CD14-positive monocyte (primary cell): ENCODE data around the gene TPTE2. TPM values are rescaled to one million over a fixed set of nuclear protein-coding genes. Genes with fewer than 3 reads are reported as not detected.

Source experiments
- DNase-seq, 3 donors: peaks; one replicate each; pipeline ENCODE4 v3.0.0-alpha.2; 2011 to 2022
- H2AFZ ChIP-seq: 2 replicates; pipeline ENCODE4 v1.6.0; 2012; ENCODE audit warnings: mild to moderate bottlenecking, low read depth, low read length, inconsistent platforms; ENCODE audit not compliant: insufficient read depth, poor library complexity, severe bottlenecking
- H3K27ac ChIP-seq, 2 donors: 1 replicate in 1 of 2; 2 replicates in 1 of 2; pipeline ENCODE4 v1.5.1; 2012 to 2013; ENCODE audit warnings: low read length in 2 of 2, control low read depth in 1 of 2, inconsistent platforms in 1 of 2, low read depth in 1 of 2, mild to moderate bottlenecking in 1 of 2
- H3K27me3 ChIP-seq, 2 donors: one replicate each; pipeline versions ENCODE4 v1.6.0 to v1.6.1; 2011 to 2013; ENCODE audit warnings: low read length in 2 of 2; ENCODE audit not compliant: control insufficient read depth in 2 of 2, insufficient read depth in 2 of 2
- H3K36me3 ChIP-seq, 2 donors: replicated peaks in 1 of 2; 1 replicate in 1 of 2; 2 replicates in 1 of 2; pipeline versions ENCODE4 v1.5.1 to v1.6.1; 2012 to 2013; ENCODE audit warnings: low read length in 2 of 2, control low read depth in 1 of 2, inconsistent platforms in 1 of 2, mild to moderate bottlenecking in 1 of 2; ENCODE audit not compliant: insufficient read depth in 2 of 2, control insufficient read depth in 1 of 2
- H3K4me1 ChIP-seq, 2 donors: 1 replicate in 1 of 2; 2 replicates in 1 of 2; pipeline versions ENCODE4 v1.5.1 to v1.6.1; 2012 to 2013; ENCODE audit warnings: low read length in 2 of 2, control low read depth in 1 of 2, inconsistent platforms in 1 of 2, mild to moderate bottlenecking in 1 of 2, moderate library complexity in 1 of 2; ENCODE audit not compliant: insufficient read depth in 2 of 2, control insufficient read depth in 1 of 2
- H3K4me2 ChIP-seq: replicated peaks from 2 replicates; pipeline ENCODE3; 2012; ENCODE audit warnings: low read length, moderate library complexity, mild to moderate bottlenecking; ENCODE audit not compliant: poor library complexity, severe bottlenecking; ENCODE audit errors: extremely low read depth
- H3K4me3 ChIP-seq, 3 experiments: fragments of 200-600 bp in 1 of 3; sonication (generic) in 1 of 3; replicated peaks in 1 of 3; 1 replicate in 2 of 3; 2 replicates in 1 of 3; pipeline ENCODE4 v1.5.1; 2011 to 2013; ENCODE audit warnings: low read length in 3 of 3, mild to moderate bottlenecking in 3 of 3, control low read depth in 2 of 3, low read depth in 2 of 3, inconsistent platforms in 1 of 3, moderate library complexity in 1 of 3
- H3K79me2 ChIP-seq: 2 replicates; pipeline ENCODE4 v1.6.0; 2012; ENCODE audit warnings: mild to moderate bottlenecking, control low read depth, inconsistent platforms, low read length, moderate library complexity; ENCODE audit not compliant: insufficient read depth
- H3K9ac ChIP-seq: 2 replicates; pipeline ENCODE4 v1.6.0; 2017; ENCODE audit warnings: low read length, mild to moderate bottlenecking; ENCODE audit not compliant: insufficient read depth, poor library complexity, severe bottlenecking
- H3K9me3 ChIP-seq, 2 donors: replicated peaks in 1 of 2; 1 replicate in 1 of 2; 2 replicates in 1 of 2; pipeline versions ENCODE4 v1.5.1 to v1.6.1; 2012 to 2013; ENCODE audit warnings: low read length in 2 of 2, control low read depth in 1 of 2; ENCODE audit not compliant: control insufficient read depth in 1 of 2, insufficient read depth in 1 of 2
- H4K20me1 ChIP-seq: 2 replicates; pipeline ENCODE4 v1.6.0; 2012; ENCODE audit warnings: mild to moderate bottlenecking, low read length, control low read depth, moderate library complexity; ENCODE audit not compliant: insufficient read depth
- H3K27ac Mint-ChIP-seq, 7 donors: one replicate each; pipeline ENCODE4 v1.8.0; 2020; ENCODE audit warnings: mild to moderate bottlenecking in 7 of 7, mixed read lengths in 7 of 7, moderate library complexity in 6 of 7, inconsistent platforms in 2 of 7
- H3K27me3 Mint-ChIP-seq, 3 donors: one replicate each; pipeline ENCODE4 v1.8.0; 2021 to 2022; ENCODE audit warnings: low read depth in 3 of 3, mild to moderate bottlenecking in 3 of 3, mixed read lengths in 3 of 3, moderate library complexity in 3 of 3, inconsistent platforms in 1 of 3
- H3K36me3 Mint-ChIP-seq, 2 donors: one replicate each; pipeline ENCODE4 v1.8.0; 2020; ENCODE audit warnings: mixed read lengths in 2 of 2, inconsistent platforms in 1 of 2, mild to moderate bottlenecking in 1 of 2
- H3K4me1 Mint-ChIP-seq: one replicate; pipeline ENCODE4 v1.8.0; 2020; ENCODE audit warnings: mild to moderate bottlenecking, mixed read lengths
- H3K4me3 Mint-ChIP-seq, 2 donors: one replicate each; pipeline ENCODE4 v1.8.0; 2020; ENCODE audit warnings: mild to moderate bottlenecking in 2 of 2, mixed read lengths in 2 of 2, moderate library complexity in 1 of 2
- H3K9me3 Mint-ChIP-seq, 7 donors: one replicate each; pipeline ENCODE4 v1.8.0; 2020 to 2022; ENCODE audit warnings: mixed read lengths in 7 of 7, mild to moderate bottlenecking in 6 of 7, moderate library complexity in 6 of 7, inconsistent platforms in 2 of 7
- WGBS: methylation state at CpG from one replicate; pipeline ENCODE4 v1.1.5; 2013; ENCODE audit warnings: missing lambda C conversion rate; ENCODE audit not compliant: insufficient coverage; 5-methylcytosine and 5-hydroxymethylcytosine counted together
- intact Hi-C, 2 donors: fragments of 100-400 bp; cut with micrococcal nuclease; formaldehyde crosslinking; loops; one replicate each; pipeline versions ENCODE4 v1.15.0 to v1.15.1; 2023
- polyA plus RNA-seq, 3 donors: library from polyadenylated mRNA; depleted of rRNA in 1 of 3; unstranded in 2 of 3; stranded (reverse) in 1 of 3; fragments of 300-500 nt in 2 of 3; fragments of >200 nt in 1 of 3; fragmentation: Illumina TruSeq in 2 of 3; gene quantifications; 1 replicate in 2 of 3; 2 replicates in 1 of 3; pipeline ENCODE4 v1.2.3, GENCODE V29; 2012 to 2021
- TF ChIP-seq, protein P1 (sequence below): fragments of 200-600 bp; IDR thresholded peaks from one replicate; pipeline ENCODE4 v1.8.0; 2022; ENCODE audit warnings: antibody characterized with exemption, mild to moderate bottlenecking

Gene TPTE2
- polyA plus RNA-seq, 3 donors = not detected

DNA sequence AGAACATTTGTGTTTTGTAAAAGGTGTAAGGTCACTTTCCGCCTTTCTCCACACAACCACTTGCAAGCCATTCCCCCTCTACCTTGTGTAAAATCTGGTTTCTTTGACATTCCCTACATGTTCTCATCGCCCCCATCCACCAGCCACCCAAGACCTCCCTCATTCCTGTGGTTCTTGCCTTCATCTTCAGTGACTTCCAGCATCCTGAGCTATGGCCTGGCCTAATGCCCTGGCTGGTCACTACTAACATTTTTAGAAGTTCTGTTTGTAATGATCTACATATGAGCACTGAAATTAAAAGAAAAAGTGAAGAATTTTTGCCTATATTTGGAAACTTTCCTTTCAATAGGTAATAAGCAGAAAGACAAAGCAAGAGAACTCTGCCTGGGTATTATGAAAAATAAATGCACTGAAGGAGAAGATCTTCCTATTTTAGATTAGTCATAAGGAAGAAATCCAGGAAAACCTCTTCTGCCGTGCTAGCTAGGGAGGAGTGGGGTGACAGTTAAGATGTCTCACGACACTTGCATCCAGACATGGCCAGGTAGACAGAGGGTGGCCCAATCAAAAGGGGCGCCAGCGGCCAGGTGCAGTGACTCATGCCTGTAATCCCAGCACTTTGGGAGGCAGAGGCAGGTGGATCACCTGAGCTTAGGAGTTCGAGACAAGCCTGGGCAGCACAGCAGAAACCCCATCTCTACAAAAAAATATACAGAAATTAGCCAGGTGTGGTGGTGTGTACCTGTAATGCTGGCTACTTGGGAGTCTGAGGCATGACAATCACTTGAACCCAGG is 44.0 kb upstream of the TPTE2 start:
- H3K27me3 ChIP-seq = peaks cover 21 to 35% of the 10 kb centered on the region in 2 donors
- H3K4me3 ChIP-seq = no peak overlapping the region
- H3K4me2 ChIP-seq = no peak overlapping the region
- Mint-ChIP-seq H3K27ac (no peak overlapping the region), H3K9me3 (peaks cover 3 to 45% (median 20%) of the 10 kb centered on the region in 7 donors), H3K36me3 (peaks cover 0 to 3% of the 10 kb centered on the region in 2 donors), H3K27me3 (peaks cover 34 to 48% (median 35%) of the 10 kb centered on the region in 3 donors), H3K4me1 (peaks cover 5% of the 10 kb centered on the region), H3K4me3 (no peak overlapping the region)
- peaks cover 0 to 11% of the 10 kb centered on the region in 2 donors for H3K4me1 ChIP-seq
- H3K36me3 ChIP-seq = no peaks in the 10 kb centered on the region
- intact Hi-C loops = no loop called here
- 95% methylated on average over 5 of the region's 7 CpGs for WGBS
- H2AFZ ChIP-seq = no peak overlapping the region
- H4K20me1 ChIP-seq = no peaks in the 10 kb centered on the region
- TF ChIP-seq, protein P1, sequence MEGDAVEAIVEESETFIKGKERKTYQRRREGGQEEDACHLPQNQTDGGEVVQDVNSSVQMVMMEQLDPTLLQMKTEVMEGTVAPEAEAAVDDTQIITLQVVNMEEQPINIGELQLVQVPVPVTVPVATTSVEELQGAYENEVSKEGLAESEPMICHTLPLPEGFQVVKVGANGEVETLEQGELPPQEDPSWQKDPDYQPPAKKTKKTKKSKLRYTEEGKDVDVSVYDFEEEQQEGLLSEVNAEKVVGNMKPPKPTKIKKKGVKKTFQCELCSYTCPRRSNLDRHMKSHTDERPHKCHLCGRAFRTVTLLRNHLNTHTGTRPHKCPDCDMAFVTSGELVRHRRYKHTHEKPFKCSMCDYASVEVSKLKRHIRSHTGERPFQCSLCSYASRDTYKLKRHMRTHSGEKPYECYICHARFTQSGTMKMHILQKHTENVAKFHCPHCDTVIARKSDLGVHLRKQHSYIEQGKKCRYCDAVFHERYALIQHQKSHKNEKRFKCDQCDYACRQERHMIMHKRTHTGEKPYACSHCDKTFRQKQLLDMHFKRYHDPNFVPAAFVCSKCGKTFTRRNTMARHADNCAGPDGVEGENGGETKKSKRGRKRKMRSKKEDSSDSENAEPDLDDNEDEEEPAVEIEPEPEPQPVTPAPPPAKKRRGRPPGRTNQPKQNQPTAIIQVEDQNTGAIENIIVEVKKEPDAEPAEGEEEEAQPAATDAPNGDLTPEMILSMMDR = no peak
- no peak overlapping the region for H3K27ac ChIP-seq
- no peak overlapping the region for H3K9ac ChIP-seq
- no peaks in the 10 kb centered on the region for H3K79me2 ChIP-seq
- peaks cover 5 to 17% of the 10 kb centered on the region in 2 donors for H3K9me3 ChIP-seq
- DNase-seq = no peak

GRCh38 chr13:19604306-19604705 is 43.0 kb upstream of the TPTE2 start:
- WGBS = 79% methylated on average over 6 of the region's 6 CpGs
- H2AFZ ChIP-seq = no peak overlapping the region
- H3K9me3 ChIP-seq = peaks cover 5 to 17% of the 10 kb centered on the region in 2 donors
- TF ChIP-seq, protein P1 = no peak
- no peak overlapping the region for H3K4me3 ChIP-seq
- no peak overlapping the region for H3K9ac ChIP-seq
- no peaks in the 10 kb centered on the region for H3K79me2 ChIP-seq
- H3K36me3 Mint-ChIP-seq = peaks cover 0 to 3% of the 10 kb centered on the region in 2 donors
- DNase-seq = no peak
- H3K27me3 Mint-ChIP-seq = peaks cover 36 to 56% (median 41%) of the 10 kb centered on the region in 3 donors
- H4K20me1 ChIP-seq = no peaks in the 10 kb centered on the region
- no peak overlapping the region for H3K4me2 ChIP-seq
- H3K4me1 Mint-ChIP-seq = peaks cover 5% of the 10 kb centered on the region
- H3K9me3 Mint-ChIP-seq = peaks cover 3 to 45% (median 20%) of the 10 kb centered on the region in 7 donors
- H3K27ac ChIP-seq = no peak overlapping the region
- H3K4me1 ChIP-seq = peaks cover 0 to 11% of the 10 kb centered on the region in 2 donors
- H3K4me3 Mint-ChIP-seq = no peak overlapping the region
- H3K36me3 ChIP-seq = no peaks in the 10 kb centered on the region
- H3K27me3 ChIP-seq = peaks cover 21 to 40% of the 10 kb centered on the region in 2 donors
- H3K27ac Mint-ChIP-seq = no peak overlapping the region
- intact Hi-C loops = no loop called here
